Ishikawa (cell line): ENCODE measurements around the gene PRKCE.

ENCODE experiments used
- EGR1 ChIP-seq: IDR thresholded peaks from 2 replicates; pipeline ENCODE4 v1.6.1; 2012
- FOXM1 ChIP-seq: IDR thresholded peaks from 2 replicates; pipeline ENCODE4 v1.6.1; 2012; ENCODE audit warnings: low read depth, borderline replicate concordance
- MAX ChIP-seq: IDR thresholded peaks from 2 replicates; pipeline ENCODE4 v1.6.1; 2012
- RAD21 ChIP-seq: IDR thresholded peaks from 2 replicates; pipeline ENCODE4 v1.6.1; 2012; ENCODE audit warnings: low read depth
- TAF1 ChIP-seq: IDR thresholded peaks from 2 replicates; pipeline ENCODE4 v1.6.1; 2012; ENCODE audit warnings: low read depth, mild to moderate bottlenecking
- TCF12 ChIP-seq: IDR thresholded peaks from 2 replicates; pipeline ENCODE4 v1.6.1; 2012; ENCODE audit warnings: low read depth

GRCh38 chr2:45921921-45922320, 270.4 kb downstream of the PRKCE start:
- TF ChIP-seq MAX (no peak), RAD21 (no peak), TCF12 (no peak), FOXM1 (no peak), EGR1 (no peak), TAF1 (no peak)
